Hepatic stellate cell (primary cell): ENCODE data around the gene TPM4.

Source experiments
- DNase-seq: peaks from one replicate; pipeline ENCODE4 v3.0.0; 2011; ENCODE audit warnings: low spot score

TPM4 gene

GRCh38 chr19:16131648-16132047 is 55.4 kb downstream of the TPM4 start:
- no peak for DNase-seq

- DNase-seq: no peak
These were observed 57.5 kb downstream of the TPM4 start for GRCh38 chr19:16133818-16134217.

GRCh38 chr19:16134510-16134909 is 58.2 kb downstream of the TPM4 start:
- DNase-seq: no peak

- no peak for DNase-seq
These were observed 59.3 kb downstream of the TPM4 start for GRCh38 chr19:16135430-16136127.

- no peak for DNase-seq
These were observed 60.1 kb downstream of the TPM4 start for GRCh38 chr19:16136185-16136999.

- DNase-seq: no peak
These were observed 63.5 kb downstream of the TPM4 start for GRCh38 chr19:16139752-16140151.

- no peak for DNase-seq
These were observed 64.7 kb downstream of the TPM4 start for GRCh38 chr19:16141043-16141442.

- no peak for DNase-seq
These were observed 65.8 kb downstream of the TPM4 start for GRCh38 chr19:16142032-16142580.

- no peak for DNase-seq
These were observed 67.3 kb downstream of the TPM4 start, which contains the start of gene HSH2D for GRCh38 chr19:16143399-16144215. Gene HSH2D (plus strand): TSS chr19:16143685. CDS start chr19:16148751, 5,066 bp downstream.

GRCh38 chr19:16144216-16144581 is 67.9 kb downstream of the TPM4 start:
- no peak for DNase-seq

GRCh38 chr19:16146112-16146511 is 69.8 kb downstream of the TPM4 start:
- DNase-seq: no peak

GRCh38 chr19:16148443-16149229 is 72.3 kb downstream of the TPM4 start:
- DNase-seq: no peak
